PFSK-1 (cell line): ENCODE results near the gene OR5P2.

Source experiments
- FOXP2 ChIP-seq: optimal IDR thresholded peaks from 2 replicates; pipeline ENCODE3; 2011; ENCODE audit warnings: borderline replicate concordance, control low read depth, inconsistent platforms; ENCODE audit not compliant: insufficient read depth; ENCODE audit errors: extremely low read length, extremely low read depth
- POLR2AphosphoS5 ChIP-seq: IDR thresholded peaks from 2 replicates; pipeline ENCODE4 v1.6.1; 2012; ENCODE audit warnings: low read depth, mild to moderate bottlenecking, control low read depth, low read length, moderate library complexity
- SIN3A ChIP-seq: IDR thresholded peaks from 2 replicates; pipeline ENCODE4 v1.6.1; 2012; ENCODE audit warnings: mild to moderate bottlenecking, low read length, moderate library complexity, borderline replicate concordance; ENCODE audit not compliant: insufficient read depth
- TAF1 ChIP-seq: IDR thresholded peaks from 2 replicates; pipeline ENCODE4 v1.6.1; 2012; ENCODE audit warnings: low read length, control low read depth, borderline replicate concordance; ENCODE audit not compliant: insufficient read depth
- TF ChIP-seq, protein P1 (sequence below), 2 experiments: IDR thresholded peaks; 2 replicates each; pipeline versions ENCODE4 v1.6.1 to v1.8.0; 2011 to 2012; ENCODE audit warnings: low read depth in 2 of 2, low read length in 2 of 2, control low read depth in 1 of 2, inconsistent platforms in 1 of 2, mild to moderate bottlenecking in 1 of 2, moderate library complexity in 1 of 2; ENCODE audit not compliant: insufficient read depth in 1 of 2

Gene OR5P2

GRCh38 chr11:7775689-7776088 lies 21.1 kb downstream of the OR5P2 start:
- no peak for TF ChIP-seq POLR2AphosphoS5
- no peak for TF ChIP-seq FOXP2
- no peak for TF ChIP-seq TAF1
- TF ChIP-seq SIN3A, result no peak
- TF ChIP-seq, protein P1, sequence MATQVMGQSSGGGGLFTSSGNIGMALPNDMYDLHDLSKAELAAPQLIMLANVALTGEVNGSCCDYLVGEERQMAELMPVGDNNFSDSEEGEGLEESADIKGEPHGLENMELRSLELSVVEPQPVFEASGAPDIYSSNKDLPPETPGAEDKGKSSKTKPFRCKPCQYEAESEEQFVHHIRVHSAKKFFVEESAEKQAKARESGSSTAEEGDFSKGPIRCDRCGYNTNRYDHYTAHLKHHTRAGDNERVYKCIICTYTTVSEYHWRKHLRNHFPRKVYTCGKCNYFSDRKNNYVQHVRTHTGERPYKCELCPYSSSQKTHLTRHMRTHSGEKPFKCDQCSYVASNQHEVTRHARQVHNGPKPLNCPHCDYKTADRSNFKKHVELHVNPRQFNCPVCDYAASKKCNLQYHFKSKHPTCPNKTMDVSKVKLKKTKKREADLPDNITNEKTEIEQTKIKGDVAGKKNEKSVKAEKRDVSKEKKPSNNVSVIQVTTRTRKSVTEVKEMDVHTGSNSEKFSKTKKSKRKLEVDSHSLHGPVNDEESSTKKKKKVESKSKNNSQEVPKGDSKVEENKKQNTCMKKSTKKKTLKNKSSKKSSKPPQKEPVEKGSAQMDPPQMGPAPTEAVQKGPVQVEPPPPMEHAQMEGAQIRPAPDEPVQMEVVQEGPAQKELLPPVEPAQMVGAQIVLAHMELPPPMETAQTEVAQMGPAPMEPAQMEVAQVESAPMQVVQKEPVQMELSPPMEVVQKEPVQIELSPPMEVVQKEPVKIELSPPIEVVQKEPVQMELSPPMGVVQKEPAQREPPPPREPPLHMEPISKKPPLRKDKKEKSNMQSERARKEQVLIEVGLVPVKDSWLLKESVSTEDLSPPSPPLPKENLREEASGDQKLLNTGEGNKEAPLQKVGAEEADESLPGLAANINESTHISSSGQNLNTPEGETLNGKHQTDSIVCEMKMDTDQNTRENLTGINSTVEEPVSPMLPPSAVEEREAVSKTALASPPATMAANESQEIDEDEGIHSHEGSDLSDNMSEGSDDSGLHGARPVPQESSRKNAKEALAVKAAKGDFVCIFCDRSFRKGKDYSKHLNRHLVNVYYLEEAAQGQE (IDR thresholded peaks at IDR 0.05; ENCODE audit: insufficient read depth in 1 of 2, low read depth in 2 of 2, low read length in 2 of 2), result no peak

- TF ChIP-seq SIN3A (no peak), POLR2AphosphoS5 (no peak), TAF1 (no peak)
- TF ChIP-seq, protein P1 (IDR thresholded peaks at IDR 0.05; ENCODE audit: insufficient read depth in 1 of 2, low read depth in 2 of 2, low read length in 2 of 2), result no peak
Measured at GRCh38 chr11:7759010-7759409, 37.7 kb downstream of the OR5P2 start.

DNA sequence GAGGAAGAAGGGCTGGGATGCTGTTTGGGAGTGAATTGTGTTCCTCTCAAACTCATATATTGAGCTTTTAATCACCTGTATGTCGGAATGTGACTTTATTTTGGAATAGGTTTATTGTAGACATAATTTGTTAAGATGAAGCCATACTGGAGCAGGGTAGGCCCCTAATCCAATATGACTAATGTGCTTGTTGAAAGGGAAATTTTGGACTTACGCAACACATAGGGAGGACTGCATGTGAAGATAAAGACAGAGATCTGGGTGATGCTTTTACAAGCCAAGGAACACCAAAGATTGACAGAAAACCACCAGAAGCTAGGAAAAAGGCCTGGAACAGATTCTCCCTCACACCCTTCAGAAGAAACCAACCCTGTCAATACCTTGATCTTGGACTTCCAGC lies 47.3 kb downstream of the OR5P2 start:
- TF ChIP-seq FOXP2 (no peak), TAF1 (no peak), POLR2AphosphoS5 (no peak)
